HFF-Myc (cell line): ENCODE measurements around the gene MFSD1.
"Not testable (repeated sequence)": the region's sequence is repeated elsewhere in the genome, so short reads cannot be mapped to it uniquely, and the experiment has no call there.

Experiments
- DNase-seq: peaks from one replicate; pipeline ENCODE4 v3.0.0-alpha.2; 2011; ENCODE audit warnings: low read depth; ENCODE audit errors: extremely low read depth
- H3K4me3 ChIP-seq: replicated peaks from 2 replicates; pipeline ENCODE4 v1.5.1; 2011; ENCODE audit warnings: low read depth, mild to moderate bottlenecking, control low read depth, low read length
- TF ChIP-seq, protein P1 (sequence below): IDR thresholded peaks from 2 replicates; pipeline ENCODE4 v1.5.1; 2012; ENCODE audit warnings: mild to moderate bottlenecking, low read depth, low read length, control low read depth; ENCODE audit errors: missing control alignments

MFSD1 gene

GRCh38 chr3:158782283-158782989, 19.4 kb upstream of the MFSD1 start:
- no peak overlapping the region for H3K4me3 ChIP-seq
- DNase-seq = no peak
- TF ChIP-seq, protein P1, sequence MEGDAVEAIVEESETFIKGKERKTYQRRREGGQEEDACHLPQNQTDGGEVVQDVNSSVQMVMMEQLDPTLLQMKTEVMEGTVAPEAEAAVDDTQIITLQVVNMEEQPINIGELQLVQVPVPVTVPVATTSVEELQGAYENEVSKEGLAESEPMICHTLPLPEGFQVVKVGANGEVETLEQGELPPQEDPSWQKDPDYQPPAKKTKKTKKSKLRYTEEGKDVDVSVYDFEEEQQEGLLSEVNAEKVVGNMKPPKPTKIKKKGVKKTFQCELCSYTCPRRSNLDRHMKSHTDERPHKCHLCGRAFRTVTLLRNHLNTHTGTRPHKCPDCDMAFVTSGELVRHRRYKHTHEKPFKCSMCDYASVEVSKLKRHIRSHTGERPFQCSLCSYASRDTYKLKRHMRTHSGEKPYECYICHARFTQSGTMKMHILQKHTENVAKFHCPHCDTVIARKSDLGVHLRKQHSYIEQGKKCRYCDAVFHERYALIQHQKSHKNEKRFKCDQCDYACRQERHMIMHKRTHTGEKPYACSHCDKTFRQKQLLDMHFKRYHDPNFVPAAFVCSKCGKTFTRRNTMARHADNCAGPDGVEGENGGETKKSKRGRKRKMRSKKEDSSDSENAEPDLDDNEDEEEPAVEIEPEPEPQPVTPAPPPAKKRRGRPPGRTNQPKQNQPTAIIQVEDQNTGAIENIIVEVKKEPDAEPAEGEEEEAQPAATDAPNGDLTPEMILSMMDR = no peak

DNA sequence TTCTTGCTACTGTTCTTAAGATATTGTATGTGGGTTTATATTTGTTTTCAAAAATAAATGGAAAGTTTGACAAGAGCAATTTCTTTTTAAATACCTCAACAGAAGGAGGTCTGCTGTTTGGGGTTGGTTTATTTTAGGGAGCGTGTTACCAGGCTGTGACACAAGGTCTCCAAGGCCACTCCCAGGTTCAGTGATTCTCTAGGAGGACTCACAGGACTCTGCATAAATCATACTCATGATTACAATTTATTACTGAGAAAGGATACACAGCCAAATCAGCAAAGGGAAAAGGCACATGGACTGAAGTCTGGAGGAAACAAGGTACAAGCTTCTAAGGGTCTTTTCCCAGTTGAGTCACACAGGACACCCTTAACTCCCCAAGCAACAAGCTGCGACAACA, 18.8 kb upstream of the MFSD1 start:
- TF ChIP-seq, protein P1 = no peak
- DNase-seq = no peak
- no peak overlapping the region for H3K4me3 ChIP-seq

GRCh38 chr3:158785972-158786371, 15.9 kb upstream of the MFSD1 start:
- no peak for DNase-seq
- H3K4me3 ChIP-seq = no peak overlapping the region
- TF ChIP-seq, protein P1 = no peak

- TF ChIP-seq, protein P1 = no peak
- DNase-seq = no peak
- no peak overlapping the region for H3K4me3 ChIP-seq
Measured at GRCh38 chr3:158788446-158788845, 13.4 kb upstream of the MFSD1 start.

GRCh38 chr3:158789592-158789991, 12.3 kb upstream of the MFSD1 start:
- DNase-seq = no peak
- H3K4me3 ChIP-seq = no peak overlapping the region
- TF ChIP-seq, protein P1 = peak; percentile 47

- H3K4me3 ChIP-seq = no peak overlapping the region
- TF ChIP-seq, protein P1 = peak; percentile 76
- DNase-seq = no peak
Measured at GRCh38 chr3:158790901-158791589, 10.8 kb upstream of the MFSD1 start.

DNA sequence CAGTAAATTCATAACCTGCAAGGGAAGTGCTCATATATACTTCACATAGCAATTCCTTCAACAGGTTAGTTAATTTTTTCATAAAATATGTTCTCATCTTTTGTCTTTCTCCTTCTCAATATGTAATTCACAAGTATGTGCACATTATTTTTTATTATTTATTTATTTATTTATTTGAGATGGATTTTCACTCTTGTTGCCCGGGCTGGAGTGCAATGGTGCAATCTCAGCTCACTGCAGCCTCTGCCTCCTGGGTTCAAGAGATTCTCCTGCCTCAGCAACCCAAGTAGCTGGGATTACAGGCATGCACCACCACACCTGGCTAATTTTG, 10.3 kb upstream of the MFSD1 start:
- DNase-seq, H3K4me3 ChIP-seq: not testable (repeated sequence)
